ENCODE results near the gene C9orf85.

- TF ChIP-seq POLR2AphosphoS5 (IDR thresholded peaks at IDR 0.05) (no peak), EZH2 (IDR thresholded peaks at IDR 0.05; ENCODE audit: borderline replicate concordance, insufficient read depth, low read length, poor library complexity, severe bottlenecking) (no peak)
These were observed 47.8 kb upstream of the C9orf85 start for GRCh38 chr9:71863631-71864030.

Measured in neural cell (in vitro differentiated cells).